Aorta (tissue), 5 donors: ENCODE measurements around the gene DEPP1. TPM values are rescaled to one million over a fixed set of nuclear protein-coding genes. Genes with fewer than 3 reads are reported as not detected.

Experiments used
- ATAC-seq: fragments of 200-7000 bp; cut with Tn5 transposase; one replicate; pipeline ENCODE4 v1.9.1; 2022; ENCODE audit warnings: moderate library complexity; ENCODE audit not compliant: low FRiP score
- DNase-seq, 2 donors: peaks; one replicate each; pipeline ENCODE4 v3.0.0-alpha.2; 2020
- H3K27ac ChIP-seq, 2 donors: one replicate each; pipeline ENCODE4 v1.5.1; 2013; ENCODE audit warnings: low read length in 2 of 2, mild to moderate bottlenecking in 2 of 2, moderate library complexity in 2 of 2, control low read depth in 1 of 2, inconsistent platforms in 1 of 2, low read depth in 1 of 2
- H3K27me3 ChIP-seq, 2 donors: one replicate each; pipeline ENCODE4 v1.6.1; 2013; ENCODE audit warnings: control low read depth in 1 of 2, low read length in 1 of 2, mild to moderate bottlenecking in 1 of 2, moderate library complexity in 1 of 2; ENCODE audit not compliant: insufficient read depth in 2 of 2, control insufficient read depth in 1 of 2
- H3K36me3 ChIP-seq, 2 donors: one replicate each; pipeline ENCODE4 v1.6.1; 2013; ENCODE audit warnings: control low read depth in 1 of 2, low read length in 1 of 2, mild to moderate bottlenecking in 1 of 2; ENCODE audit not compliant: insufficient read depth in 2 of 2, control insufficient read depth in 1 of 2
- H3K4me1 ChIP-seq, 2 donors: one replicate each; pipeline ENCODE4 v1.6.1; 2013; ENCODE audit warnings: low read length in 2 of 2, control low read depth in 1 of 2, mild to moderate bottlenecking in 1 of 2, moderate library complexity in 1 of 2; ENCODE audit not compliant: insufficient read depth in 2 of 2, control insufficient read depth in 1 of 2
- H3K4me3 ChIP-seq, 2 donors: one replicate each; pipeline ENCODE4 v1.5.1; 2013; ENCODE audit warnings: low read length in 2 of 2, control low read depth in 1 of 2, mild to moderate bottlenecking in 1 of 2
- H3K9me3 ChIP-seq: one replicate; pipeline ENCODE4 v1.6.1; 2013; ENCODE audit warnings: mild to moderate bottlenecking, low read length; ENCODE audit not compliant: control insufficient read depth
- WGBS, 2 donors: extraction: QIAGEN DNeasy Blood & Tissue Kit; methylation state at CpG; one replicate each; pipeline ENCODE4 v1.1.7; 2013; 5-methylcytosine and 5-hydroxymethylcytosine counted together
- intact Hi-C, 2 donors: fragments of 100-400 bp; cut with DNase I; formaldehyde crosslinking; loops; one replicate each; pipeline versions ENCODE4 v1.14.2 to v1.15.0; 2022
- polyA plus RNA-seq, 2 donors: library from polyadenylated mRNA; stranded (reverse); fragments of 200-250 nt; gene quantifications; one replicate each; pipeline ENCODE4 v1.2.3, GENCODE V29; 2013
- total RNA-seq, 2 donors: library from RNA; stranded (reverse); fragmentation: NEBNext Ultra II Directional; extraction: Animal tissue kit (Norgen Biotek cat#: 25700); gene quantifications; one replicate each; pipeline ENCODE4 v1.2.1, GENCODE V29; 2021
- donor health status: healthy with polysubstance abuse.
- donor health status: Bipolar disorder and iron deficiency.
- donor health status: DM: no; HTN: no; CAD: no.
- donor health status: DM: no; HTN: no; CAD: no.
- donor health status: DM: yes; HTN: yes; CAD: no.

Gene DEPP1
- total and polyA plus RNA-seq, 4 donors: 55.2 to 492 (median 169) TPM

DNA sequence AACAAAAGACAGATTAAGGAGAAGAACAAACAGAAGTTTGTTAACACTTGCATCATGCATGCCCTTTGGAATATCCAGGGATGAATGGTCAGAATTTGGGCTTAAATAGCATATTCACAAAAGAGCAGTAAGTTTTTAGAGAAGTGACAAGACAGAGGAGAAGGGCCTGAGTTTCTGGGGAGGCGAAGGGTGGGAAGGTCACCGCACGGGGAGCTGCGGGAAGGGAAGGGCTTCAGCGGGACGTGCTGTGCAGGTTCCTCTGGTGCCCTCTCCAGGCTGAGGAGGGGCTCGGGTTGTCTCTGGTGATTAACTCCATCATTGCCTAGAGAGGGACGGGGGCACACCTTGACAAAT is 11.7 kb upstream of the DEPP1 start:
- Histone ChIP-seq H3K4me1 (peaks cover 4 to 6% of the 10 kb centered on the region in 2 donors), H3K27ac (peak overlapping the region in 1 of 2 donors; percentile 17), H3K4me3 (no peak overlapping the region), H3K27me3 (no peaks in the 10 kb centered on the region), H3K9me3 (no peaks in the 10 kb centered on the region), H3K36me3 (no peaks in the 10 kb centered on the region)
- ATAC-seq (no peak), DNase-seq (no peak)
- intact Hi-C loops: no loop called here
- WGBS, 2 donors: 66 to 82% methylated on average over 8 of the region's 8 CpGs

DNA sequence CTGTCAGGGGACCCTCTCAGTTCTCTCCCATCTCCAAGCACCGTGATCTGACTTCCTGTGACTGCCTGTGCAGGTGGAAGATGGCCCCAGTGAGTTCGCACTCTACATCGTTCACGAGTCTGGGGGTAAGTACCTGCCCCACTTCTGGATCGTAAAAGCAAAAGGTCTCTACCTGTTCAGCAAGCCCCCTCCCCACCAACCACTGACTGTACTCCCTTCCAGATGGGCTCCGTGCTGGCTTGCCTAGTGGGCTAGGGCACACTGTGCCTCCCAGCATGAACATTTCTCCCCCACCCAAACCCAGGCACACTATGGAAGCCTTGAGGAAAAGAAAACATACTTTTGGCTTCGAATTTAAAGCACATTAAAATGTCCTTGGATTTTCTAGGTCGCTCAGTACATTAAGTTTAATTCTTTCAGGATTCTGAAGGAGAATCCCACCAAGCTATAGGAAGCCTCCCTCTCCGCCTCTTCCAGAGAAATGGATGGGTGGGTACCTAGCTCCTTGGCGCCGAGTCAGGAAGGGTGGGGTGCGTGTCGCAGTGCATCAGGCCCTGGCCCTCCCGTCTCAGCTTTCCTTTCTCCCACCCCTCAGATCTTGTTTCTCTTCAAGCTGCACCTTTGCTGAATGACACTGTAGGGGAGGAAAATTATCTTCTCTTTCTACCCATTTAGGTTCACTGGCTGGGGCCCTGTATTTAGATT is 11.1 kb upstream of the DEPP1 start:
- intact Hi-C loops: no loop called here
- Histone ChIP-seq H3K4me3 (no peak overlapping the region), H3K27ac (no peak overlapping the region), H3K36me3 (no peaks in the 10 kb centered on the region), H3K9me3 (no peaks in the 10 kb centered on the region), H3K4me1 (peaks cover 4 to 5% of the 10 kb centered on the region in 2 donors), H3K27me3 (no peaks in the 10 kb centered on the region)
- ATAC-seq (no peak), DNase-seq (no peak)
- 86 to 88% methylated on average over 14 of the region's 14 CpGs for WGBS, 2 donors

DNA sequence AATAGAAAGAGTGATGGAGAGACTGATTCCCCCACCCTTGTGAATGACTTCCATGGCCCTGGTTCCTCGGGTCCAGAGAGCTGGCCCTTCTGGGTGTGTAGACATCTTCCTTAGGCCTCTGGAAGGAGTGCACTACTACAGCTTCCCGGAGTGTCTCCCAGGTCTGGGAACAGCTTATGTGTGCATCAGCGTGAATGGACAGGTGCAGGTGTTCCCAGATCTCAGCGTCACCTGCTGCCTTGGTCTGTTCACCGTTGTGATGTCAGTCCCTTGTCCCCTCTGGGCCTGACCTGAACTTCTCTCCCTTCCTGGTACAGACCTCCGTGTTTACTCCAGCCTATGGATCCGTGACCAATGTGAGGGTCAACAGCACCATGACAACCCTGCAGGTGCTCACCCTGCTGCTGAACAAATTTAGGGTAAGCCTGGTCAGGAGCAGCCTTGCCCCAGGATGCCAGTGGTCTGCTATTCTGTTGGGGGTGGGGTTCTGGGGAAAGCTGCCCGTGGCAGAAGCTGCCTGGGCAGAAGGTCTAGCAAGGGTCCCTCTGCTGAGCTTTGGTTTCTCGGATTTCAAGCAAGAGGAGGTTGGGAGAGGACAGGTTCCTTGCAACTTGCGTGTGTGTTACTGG is 10.5 kb upstream of the DEPP1 start:
- no peak overlapping the region for H3K4me3 ChIP-seq
- ATAC-seq (no peak), DNase-seq (no peak)
- no peaks in the 10 kb centered on the region for H3K27me3 ChIP-seq
- WGBS, 2 donors: 95 to 96% methylated on average over 10 of the region's 10 CpGs
- intact Hi-C loops: no loop called here
- H3K36me3 ChIP-seq: no peaks in the 10 kb centered on the region
- peaks cover 4 to 5% of the 10 kb centered on the region in 2 donors for H3K4me1 ChIP-seq
- peak overlapping the region in 1 of 2 donors; percentile 5 for H3K27ac ChIP-seq
- no peaks in the 10 kb centered on the region for H3K9me3 ChIP-seq

DNA sequence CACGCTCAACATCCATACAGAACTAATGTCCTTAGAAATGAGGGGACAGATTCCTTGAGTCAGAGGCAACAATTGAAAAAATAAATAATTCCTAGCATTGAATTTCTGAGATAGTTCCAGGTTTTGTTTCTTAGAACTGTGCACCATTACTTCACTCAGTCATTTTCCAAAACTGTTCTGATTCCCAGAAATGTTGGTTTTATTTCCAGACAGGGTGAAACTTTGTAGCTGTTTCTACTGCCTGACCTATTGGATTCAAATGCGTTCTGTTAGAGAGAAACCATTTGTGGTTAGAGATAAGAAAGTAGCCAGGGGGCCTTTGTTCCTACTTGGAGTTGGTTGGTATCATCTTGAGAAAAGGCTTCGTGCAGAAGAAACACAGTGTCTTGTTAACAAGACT is 8.1 kb upstream of the DEPP1 start:
- ATAC-seq (peak; percentile 62), DNase-seq (no peak)
- H3K9me3 ChIP-seq: no peaks in the 10 kb centered on the region
- H3K27me3 ChIP-seq: no peaks in the 10 kb centered on the region
- intact Hi-C loops: no loop called here
- peaks cover 0 to 5% of the 10 kb centered on the region in 2 donors for H3K4me1 ChIP-seq
- no peaks in the 10 kb centered on the region for H3K36me3 ChIP-seq
- H3K4me3 ChIP-seq: no peak overlapping the region
- WGBS, 2 donors: 0 to 3% methylated on average over 3 of the region's 3 CpGs
- H3K27ac ChIP-seq: peak overlapping the region in 1 of 2 donors; percentile 50

DNA sequence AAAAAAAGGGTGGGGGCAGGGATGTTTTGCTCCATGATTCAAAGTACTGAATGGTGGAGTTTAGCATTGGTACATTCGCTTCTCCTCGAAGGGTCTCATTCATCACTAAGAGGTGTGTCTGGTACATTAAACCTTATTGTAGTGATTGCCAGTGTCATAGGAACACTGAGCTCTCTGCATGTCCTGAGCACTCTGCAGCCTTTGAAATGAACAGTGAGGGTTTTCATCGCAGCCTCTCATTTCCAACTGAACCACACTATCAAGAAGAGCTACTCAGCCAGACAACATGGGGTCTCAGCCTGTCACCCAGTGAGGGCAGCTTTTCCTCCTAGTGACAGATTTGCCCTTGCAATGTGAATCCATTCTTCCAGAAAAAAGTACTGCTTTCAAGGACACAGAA is 7.6 kb upstream of the DEPP1 start:
- DNase-seq (no peak), ATAC-seq (no peak)
- Histone ChIP-seq H3K27me3 (no peaks in the 10 kb centered on the region), H3K4me1 (peaks cover 0 to 5% of the 10 kb centered on the region in 2 donors), H3K9me3 (no peaks in the 10 kb centered on the region), H3K36me3 (no peaks in the 10 kb centered on the region), H3K27ac (peak overlapping the region; percentile 50 to 88), H3K4me3 (no peak overlapping the region)
- intact Hi-C loops: no loop called here
- 30% methylated on average over 3 of the region's 3 CpGs for WGBS, 2 donors

DNA sequence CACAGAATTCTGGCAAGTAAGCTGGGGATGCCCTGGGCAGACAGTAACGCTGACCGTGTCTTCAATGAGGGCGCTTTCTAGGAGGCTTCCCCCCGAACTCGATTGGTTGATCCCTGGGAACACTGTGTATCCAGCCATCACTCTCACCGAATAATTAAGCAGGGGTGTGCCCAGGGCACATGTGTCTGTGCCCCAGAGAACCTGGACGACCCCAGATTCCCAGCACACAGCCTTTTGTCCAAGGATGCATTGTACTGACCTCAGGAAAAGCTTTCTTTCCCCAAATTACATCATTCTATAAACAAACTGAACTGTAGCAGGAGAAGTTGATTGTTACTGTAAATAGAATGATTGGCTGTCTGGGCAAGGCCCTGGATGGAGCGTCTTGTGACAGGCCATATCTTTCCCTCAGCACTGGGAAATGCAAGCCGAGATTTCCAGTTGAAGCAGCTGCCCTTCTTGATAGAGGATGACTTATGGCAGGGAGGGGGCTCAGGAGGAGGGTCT is 6.6 kb upstream of the DEPP1 start:
- Histone ChIP-seq H3K4me3 (no peak overlapping the region), H3K9me3 (no peaks in the 10 kb centered on the region), H3K4me1 (peaks cover 0 to 5% of the 10 kb centered on the region in 2 donors), H3K36me3 (no peaks in the 10 kb centered on the region), H3K27me3 (no peaks in the 10 kb centered on the region), H3K27ac (peak overlapping the region; percentile 47 to 86)
- intact Hi-C loops: no loop called here
- DNase-seq (no peak), ATAC-seq (no peak)
- WGBS, 2 donors: 18 to 28% methylated on average over 9 of the region's 9 CpGs

DNA sequence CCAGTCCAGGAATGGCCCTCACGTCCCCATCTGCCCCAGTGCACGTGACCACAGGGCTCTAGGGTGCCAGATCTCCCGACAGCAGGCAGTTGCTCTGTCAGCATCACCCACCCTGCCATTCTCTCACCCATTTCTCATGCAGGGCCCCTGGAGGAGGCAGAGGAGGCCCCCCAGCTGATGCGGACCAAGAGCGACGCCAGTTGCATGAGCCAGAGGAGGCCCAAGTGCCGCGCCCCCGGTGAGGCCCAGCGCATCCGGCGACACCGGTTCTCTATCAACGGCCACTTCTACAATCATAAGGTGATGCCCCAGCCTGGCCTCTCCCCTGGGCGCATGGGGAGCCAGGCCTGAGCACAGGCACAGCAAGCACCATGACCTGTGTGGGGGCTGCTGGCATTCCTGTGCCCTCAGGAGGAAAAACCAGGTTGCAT is 6.1 kb upstream of the DEPP1 start:
- no peak overlapping the region for H3K4me3 ChIP-seq
- peak overlapping the region in 1 of 2 donors; percentile 50 for H3K27ac ChIP-seq
- 80 to 85% methylated on average over 15 of the region's 15 CpGs for WGBS, 2 donors
- H3K9me3 ChIP-seq: no peaks in the 10 kb centered on the region
- no peaks in the 10 kb centered on the region for H3K27me3 ChIP-seq
- H3K4me1 ChIP-seq: peaks cover 0 to 5% of the 10 kb centered on the region in 2 donors
- H3K36me3 ChIP-seq: no peaks in the 10 kb centered on the region
- DNase-seq: peak in 1 of 2 donors; percentile 50
- no peak for ATAC-seq
- intact Hi-C loops: loop anchor here in 1 of 2 donors (5.0 kb wide), 1 partner anchor 1162 kb away; no protein-coding TSS in a partner anchor

DNA sequence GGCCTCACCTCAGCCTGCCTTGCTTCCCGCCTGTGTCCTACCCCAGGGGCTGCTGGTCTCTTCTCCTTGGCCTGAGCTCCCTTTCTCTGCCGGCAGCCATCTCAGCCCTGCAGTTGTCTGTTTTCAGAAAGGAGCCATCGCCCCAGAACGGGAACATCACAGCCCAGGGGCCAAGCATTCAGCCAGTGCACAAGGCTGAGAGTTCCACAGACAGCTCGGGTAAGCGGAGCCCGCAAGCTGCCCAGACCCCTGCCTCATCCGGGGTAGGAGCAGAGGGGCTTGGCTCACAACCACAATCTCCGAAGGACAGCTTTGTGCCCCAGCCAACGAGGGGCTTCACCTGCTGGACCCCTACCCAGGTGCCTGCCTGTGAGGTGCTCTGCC is 5.3 kb upstream of the DEPP1 start:
- no peaks in the 10 kb centered on the region for H3K9me3 ChIP-seq
- no peaks in the 10 kb centered on the region for H3K36me3 ChIP-seq
- 88% methylated on average over 10 of the region's 10 CpGs for WGBS, 2 donors
- peak overlapping the region in 1 of 2 donors; percentile 50 for H3K27ac ChIP-seq
- H3K27me3 ChIP-seq: no peaks in the 10 kb centered on the region
- no peak overlapping the region for H3K4me3 ChIP-seq
- DNase-seq: peak in 1 of 2 donors; percentile 59
- intact Hi-C loops: loop anchor here in 1 of 2 donors (5.0 kb wide), 1 partner anchor 1162 kb away; no protein-coding TSS in a partner anchor
- ATAC-seq: no peak
- peaks cover 3 to 5% of the 10 kb centered on the region in 2 donors for H3K4me1 ChIP-seq
